CD4-positive, alpha-beta T cell treated with Interferon gamma for 1 hour (primary cell): ENCODE results near the gene NAA50.

Source experiments
- DNase-seq: peaks from one replicate; pipeline ENCODE4 v3.0.0-alpha.2; 2020

NAA50 gene

GRCh38 chr3:113741086-113741485 lies 5.0 kb downstream of the NAA50 start:
- no peak for DNase-seq

GRCh38 chr3:113736548-113737089 lies 9.4 kb downstream of the NAA50 start:
- DNase-seq = peak; percentile 9

- no peak for DNase-seq
These were observed 14.4 kb downstream of the NAA50 start for GRCh38 chr3:113731694-113732093.

- no peak for DNase-seq
These were observed 15.5 kb downstream of the NAA50 start for GRCh38 chr3:113730550-113730949.

- DNase-seq = no peak
These were observed 17.4 kb downstream of the NAA50 start for GRCh38 chr3:113728661-113729060.

GRCh38 chr3:113721636-113722035 lies 24.4 kb downstream of the NAA50 start:
- no peak for DNase-seq

GRCh38 chr3:113719758-113720157 lies 26.3 kb downstream of the NAA50 start:
- DNase-seq = no peak

GRCh38 chr3:113719294-113719693 lies 26.8 kb downstream of the NAA50 start:
- DNase-seq = no peak

GRCh38 chr3:113717818-113718217 lies 28.2 kb downstream of the NAA50 start:
- DNase-seq = no peak

GRCh38 chr3:113717308-113717707 lies 28.7 kb downstream of the NAA50 start:
- DNase-seq = no peak

- DNase-seq = no peak
These were observed 31.3 kb downstream of the NAA50 start for GRCh38 chr3:113714702-113715101.

- DNase-seq = no peak
These were observed 33.9 kb downstream of the NAA50 start for GRCh38 chr3:113712129-113712528.

GRCh38 chr3:113707835-113708234 lies 38.2 kb downstream of the NAA50 start:
- no peak for DNase-seq

GRCh38 chr3:113698956-113699355 lies 47.1 kb downstream of the NAA50 start:
- DNase-seq = no peak

- DNase-seq = no peak
These were observed 47.8 kb downstream of the NAA50 start for GRCh38 chr3:113698213-113698742.

- DNase-seq = no peak
These were observed 48.5 kb downstream of the NAA50 start for GRCh38 chr3:113697500-113698090.

GRCh38 chr3:113696658-113697499 lies 49.2 kb downstream of the NAA50 start:
- DNase-seq = peak; percentile 99

- peak; percentile 83 for DNase-seq
These were observed 50.0 kb downstream of the NAA50 start, which contains the start of gene USF3 for GRCh38 chr3:113695786-113696645. Gene USF3 (minus strand): TSS chr3:113696642. CDS start chr3:113674878, 21,764 bp downstream.

- no peak for DNase-seq
These were observed 50.6 kb downstream of the NAA50 start for GRCh38 chr3:113695431-113695785.

- DNase-seq = no peak
These were observed 55.6 kb downstream of the NAA50 start for GRCh38 chr3:113690482-113690881.

GRCh38 chr3:113685956-113686721 lies 59.9 kb downstream of the NAA50 start:
- DNase-seq = no peak

GRCh38 chr3:113685124-113685523 lies 60.9 kb downstream of the NAA50 start:
- DNase-seq = no peak
